ENCODE data around the gene MCU.
"Not testable (repeated sequence)": the region's sequence is repeated elsewhere in the genome, so short reads cannot be mapped to it uniquely, and the experiment has no call there.

MCU gene

DNA sequence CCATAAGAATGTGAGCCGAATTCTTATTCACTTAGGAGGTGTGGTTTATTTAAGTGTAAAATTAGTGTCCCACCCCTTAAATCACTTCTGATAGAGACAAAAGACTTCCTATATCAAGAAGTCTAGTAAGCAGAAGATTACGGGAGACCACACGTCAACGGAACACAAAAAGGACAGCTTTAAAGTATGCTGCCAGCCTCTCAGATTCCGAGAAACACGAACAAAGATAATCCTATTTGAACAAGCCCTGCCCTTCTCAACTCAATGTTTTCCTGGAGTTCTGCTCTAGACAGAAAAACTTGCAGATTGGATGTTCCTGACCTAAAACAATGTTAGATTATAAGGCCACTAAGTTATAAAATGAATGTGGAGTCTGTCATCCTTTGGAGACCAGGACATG lies 4.9 kb upstream of the MCU start:
- no peak for DNase-seq (ENCODE audit: low read depth)

DNA sequence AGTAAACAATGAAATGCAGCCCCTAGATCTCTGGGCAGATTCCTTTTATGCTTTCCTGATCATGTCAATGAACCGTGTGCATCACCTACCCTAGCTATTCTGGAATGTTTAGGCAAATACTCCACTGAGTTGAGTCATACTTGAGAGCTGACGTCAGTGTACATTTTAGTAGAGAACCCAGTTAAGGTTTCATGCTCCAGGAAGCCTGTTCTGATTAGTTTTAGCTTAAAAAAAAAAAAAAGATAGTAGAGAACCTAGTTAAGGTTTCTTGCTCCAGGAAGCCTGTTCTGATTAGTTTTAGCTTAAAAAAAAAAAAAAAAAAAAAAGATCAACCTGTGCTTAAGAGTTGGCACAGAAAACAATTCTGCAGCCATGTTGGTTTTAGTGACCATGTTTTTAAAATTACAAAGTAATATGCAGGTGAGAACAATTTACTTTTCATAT lies 3.7 kb upstream of the MCU start:
- DNase-seq (ENCODE audit: low read depth), result no peak

DNA sequence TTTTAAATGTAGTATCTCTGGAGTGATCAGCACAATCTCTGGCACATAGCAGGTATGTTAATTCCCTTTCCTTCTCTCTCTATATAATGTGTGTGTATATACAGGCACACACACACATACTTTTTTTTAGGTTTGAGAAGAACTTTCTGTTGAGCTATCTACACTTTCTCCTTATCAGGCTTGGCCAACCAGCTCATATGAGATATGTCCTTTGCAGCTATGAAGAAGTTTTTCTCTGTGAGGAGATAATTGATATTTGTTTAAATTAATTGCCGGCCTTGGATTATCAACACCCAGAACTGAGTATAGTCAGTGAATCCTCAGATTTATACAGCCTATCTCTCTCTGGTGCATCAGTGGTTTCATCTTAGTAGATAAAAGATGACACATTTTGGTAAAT lies 2.3 kb upstream of the MCU start:
- no peak for DNase-seq (ENCODE audit: low read depth)

DNA sequence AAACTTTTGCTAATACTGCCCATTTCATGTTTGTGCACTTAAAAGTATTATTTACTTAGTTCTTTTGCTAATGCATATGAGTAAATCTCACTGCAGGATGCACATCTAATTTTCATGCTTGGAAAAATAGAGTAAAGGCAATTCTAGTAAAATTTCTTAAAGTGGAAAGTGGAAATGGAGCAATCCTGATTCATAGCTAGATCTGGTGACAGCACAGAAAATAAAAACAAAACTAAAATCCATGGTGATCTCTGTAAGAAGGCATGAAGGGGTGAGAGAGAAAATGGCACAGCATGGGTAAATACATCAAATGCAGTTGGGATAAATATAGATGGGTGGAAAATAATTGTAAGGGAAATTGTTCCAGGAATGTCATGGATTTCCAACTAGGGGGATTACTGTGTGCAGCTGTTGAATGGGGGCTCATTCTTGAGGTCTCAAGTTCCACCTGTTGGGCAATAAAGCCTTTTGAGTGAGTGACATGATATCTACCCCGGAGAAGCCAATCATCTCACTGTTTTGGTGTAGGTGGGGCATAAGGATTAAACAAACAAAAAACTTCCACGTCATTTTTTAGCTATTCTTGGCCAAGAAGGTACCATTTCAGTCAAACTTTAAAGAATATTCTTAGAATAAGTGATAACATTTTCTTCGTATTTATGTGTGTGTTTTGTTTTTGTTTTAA lies 1.7 kb upstream of the MCU start:
- DNase-seq (ENCODE audit: low read depth), result no peak

DNA sequence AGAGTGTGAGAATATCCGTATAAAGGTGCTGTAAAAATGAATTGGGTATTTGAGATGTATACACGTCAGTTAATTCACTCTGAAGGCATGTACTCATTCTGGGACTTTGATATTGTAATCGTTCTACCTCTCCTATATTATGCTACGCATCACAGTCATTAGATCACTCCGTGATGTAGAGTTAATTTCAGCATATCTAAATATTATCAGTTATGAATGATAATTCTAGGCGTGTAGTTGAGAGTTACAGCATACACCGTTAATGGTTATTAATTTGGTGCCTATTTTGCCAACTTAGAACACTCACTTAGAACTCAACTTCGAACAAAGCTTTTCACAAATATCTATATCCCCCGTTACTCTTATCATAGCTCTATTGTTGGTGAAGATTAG lies 477 bp upstream of the MCU start:
- DNase-seq (ENCODE audit: low read depth), result no peak

DNA sequence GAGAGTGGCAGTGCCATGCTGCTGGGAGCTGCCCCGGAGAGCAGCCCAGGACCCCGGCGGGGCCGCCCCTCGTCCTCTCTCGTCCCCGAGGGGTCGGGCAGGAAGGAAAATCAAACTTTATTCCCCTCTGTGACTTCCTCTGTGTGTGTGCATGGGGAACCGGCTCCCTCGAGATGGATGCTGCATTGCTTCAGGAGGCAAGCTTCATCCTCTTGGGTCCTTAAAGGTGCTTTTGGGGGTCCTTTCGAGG lies 726 bp downstream of the MCU start:
- DNase-seq (ENCODE audit: low read depth), result no peak

DNA sequence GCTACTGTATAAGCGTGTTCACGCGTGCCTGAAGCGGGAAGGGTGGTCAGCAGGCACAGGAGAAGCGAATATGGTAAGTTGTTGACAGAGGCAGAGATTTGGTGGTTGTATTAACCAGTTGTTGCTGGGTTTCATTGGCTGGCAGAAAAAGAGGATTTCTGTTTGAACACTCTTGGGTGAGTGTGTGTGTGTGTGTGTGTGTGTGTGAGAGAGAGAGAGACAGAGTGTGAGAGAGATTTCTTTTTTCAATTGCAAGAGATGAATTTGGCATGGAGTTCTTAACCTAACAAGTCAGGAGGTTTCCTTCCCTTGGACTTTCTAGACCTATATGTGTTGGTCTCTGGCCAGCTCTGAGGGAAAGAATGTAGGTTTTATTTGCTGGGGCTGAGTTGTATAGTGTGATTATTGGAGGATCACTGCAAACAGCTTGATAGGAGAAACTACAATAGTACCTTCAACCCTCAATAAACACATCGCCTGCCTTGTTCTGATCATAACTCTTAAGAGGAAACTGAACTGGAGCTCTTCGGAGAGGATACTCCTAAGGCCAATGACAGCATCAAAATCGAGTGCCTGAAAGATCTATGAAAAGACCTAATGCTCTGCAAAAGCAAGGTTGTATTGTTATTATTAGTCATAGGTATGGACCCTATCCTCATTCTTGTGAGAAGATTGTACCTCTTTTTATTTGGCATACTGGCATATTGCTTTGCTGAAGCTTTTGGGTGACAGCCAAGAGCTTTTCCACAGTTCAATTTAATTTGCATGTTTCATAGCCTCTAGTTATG lies 1.2 kb downstream of the MCU start:
- DNase-seq (ENCODE audit: low read depth), result no peak

DNA sequence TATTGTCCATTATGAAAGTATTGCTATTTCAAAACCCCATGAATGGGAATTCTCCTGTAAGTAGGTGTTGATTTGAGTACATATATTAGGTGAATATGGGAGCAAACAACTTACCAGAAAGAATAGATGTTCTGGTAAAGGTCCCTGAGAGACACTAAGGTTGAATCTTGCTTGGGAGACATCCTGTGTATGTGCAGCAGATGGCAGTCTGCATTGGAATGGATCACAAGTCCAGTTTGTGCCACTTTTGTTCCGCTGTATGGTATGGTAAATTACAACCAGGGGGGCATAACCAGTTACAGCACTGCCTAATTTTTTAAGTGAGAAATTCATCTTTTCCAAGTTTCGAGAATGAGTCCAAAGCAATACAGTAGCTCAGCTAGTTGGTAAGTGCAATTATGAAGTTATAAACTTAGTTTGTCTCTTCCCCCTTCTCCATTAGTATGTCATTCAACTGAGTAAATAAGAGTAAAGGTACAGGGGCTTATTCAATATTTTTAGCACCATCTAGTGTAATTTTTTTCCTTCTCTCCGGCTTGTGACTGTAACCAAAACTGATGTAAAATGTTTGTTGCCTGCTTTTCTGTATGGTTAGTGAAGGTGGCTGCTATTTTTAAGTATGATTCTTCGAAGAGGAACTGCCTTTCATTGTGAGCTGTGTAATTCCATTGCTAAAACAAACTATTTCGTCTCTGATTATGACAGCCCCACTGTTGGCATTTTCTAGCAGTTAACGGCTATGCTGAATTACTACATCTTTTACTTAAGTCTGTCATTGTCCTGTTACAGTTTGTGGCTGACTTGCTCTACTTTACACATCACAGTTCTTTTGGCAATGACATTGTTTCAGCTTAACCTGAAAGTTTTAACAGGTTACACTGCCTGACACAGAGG lies 2.8 kb downstream of the MCU start:
- no peak for DNase-seq (ENCODE audit: low read depth)

DNA sequence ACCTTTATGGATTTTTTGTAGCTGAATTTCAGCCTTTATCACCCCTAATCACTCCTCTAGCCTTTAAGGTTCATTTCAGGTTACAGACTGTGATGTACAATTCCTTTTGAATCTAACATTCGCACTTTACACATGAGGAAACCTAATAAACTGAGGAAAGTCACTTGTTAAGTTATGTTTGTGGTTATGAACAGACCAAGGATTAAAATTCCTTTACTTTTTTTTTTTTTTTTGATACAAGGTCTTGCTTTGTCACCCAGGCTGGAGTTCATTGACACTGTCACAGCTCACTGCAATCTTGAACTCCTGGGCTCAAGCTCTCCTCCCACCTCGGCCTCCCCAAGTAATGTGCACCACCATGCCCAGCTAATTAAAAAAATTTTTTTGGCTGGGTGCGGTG lies 3.6 kb downstream of the MCU start:
- DNase-seq (ENCODE audit: low read depth), result no peak

DNA sequence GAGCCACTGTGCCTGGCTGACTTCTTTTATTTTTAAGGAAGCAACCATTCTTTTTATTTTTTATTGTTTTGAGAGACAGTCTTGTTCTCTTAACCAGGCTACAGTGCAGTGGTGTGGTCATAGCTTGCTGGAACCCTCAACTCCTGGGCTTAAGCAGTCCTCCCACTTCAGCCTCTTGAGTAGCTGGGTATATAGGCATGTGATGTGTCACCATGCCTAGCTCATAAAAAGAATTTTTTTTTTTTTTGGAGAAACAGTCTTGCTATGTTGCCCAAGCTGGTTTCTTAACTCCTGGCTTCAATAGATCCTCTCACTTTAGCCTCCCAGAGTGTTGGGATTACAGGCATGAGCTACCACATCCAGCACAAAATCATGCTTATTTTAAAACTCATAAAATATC lies 5.8 kb downstream of the MCU start:
- DNase-seq (ENCODE audit: low read depth), result no peak

DNA sequence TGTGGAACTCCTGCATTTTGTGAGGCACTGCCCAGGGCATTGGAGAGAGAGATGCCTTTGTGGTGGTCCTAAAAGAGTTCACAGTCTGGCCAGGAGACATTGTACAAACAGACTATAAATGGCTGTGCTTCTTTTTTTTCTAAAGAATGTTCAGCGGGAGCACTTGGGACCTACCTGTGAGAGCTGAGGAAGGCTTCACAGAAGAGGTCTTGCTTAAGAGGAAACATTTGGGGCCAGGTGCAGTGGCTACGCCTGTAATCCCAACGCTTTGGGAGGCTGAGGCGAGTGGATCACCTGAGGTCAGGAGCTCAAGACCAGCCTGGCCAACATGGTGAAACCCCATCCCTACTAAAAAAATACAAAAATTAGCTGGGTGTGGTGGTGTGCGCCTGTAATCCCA lies 10.5 kb downstream of the MCU start:
- not testable (repeated sequence) for DNase-seq (ENCODE audit: low read depth)

DNA sequence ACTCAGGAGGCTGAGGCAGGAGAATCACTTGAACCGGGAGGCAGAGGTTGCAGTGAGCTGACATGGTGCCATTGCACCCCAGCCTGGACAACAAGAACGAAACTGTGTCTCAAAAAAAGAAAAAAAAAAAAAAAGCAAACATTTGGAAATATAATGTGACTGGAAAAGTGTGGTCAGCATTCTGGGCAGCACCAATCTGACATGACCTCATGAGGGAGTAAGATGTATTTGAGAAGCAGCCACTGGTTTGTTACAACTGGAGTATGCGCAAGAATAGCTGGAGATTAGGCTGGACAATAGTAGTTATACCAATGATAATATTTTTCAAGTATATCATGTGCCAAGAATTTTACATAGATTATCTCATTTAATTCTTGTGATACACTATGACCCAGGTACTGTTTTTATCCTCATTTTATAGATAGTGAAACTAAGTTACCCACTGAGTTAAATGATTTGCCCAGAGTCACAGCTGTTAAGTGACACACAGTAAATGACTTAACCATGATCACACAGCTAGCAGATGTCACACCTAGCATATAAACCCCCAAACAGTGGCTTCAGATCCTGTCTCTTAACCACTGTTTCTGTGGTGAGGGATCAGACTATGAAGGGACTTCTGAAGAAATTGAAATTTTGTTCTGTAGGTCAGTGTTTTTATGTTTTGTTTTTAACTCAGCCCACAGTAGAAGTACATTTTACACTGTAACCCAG lies 11.1 kb downstream of the MCU start:
- DNase-seq (ENCODE audit: low read depth), result no peak

DNA sequence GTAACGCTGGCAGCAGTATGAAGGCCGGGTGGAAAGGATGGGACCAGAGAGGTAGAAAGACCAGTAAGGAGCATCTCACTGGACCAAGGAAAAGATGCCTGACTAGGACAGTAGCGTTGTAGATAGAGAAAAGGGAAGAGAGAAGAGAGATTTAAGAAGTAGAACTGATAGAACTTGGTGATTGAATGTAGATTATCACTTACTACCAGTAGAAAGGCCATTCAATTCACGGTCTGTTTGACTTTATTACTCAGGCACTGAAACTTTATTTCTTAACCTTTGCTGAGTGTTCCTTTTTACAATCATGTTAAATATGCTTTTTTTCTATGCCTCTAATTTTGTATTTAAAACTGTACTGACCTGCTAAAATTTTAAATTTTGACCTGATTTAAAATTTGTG lies 12.2 kb downstream of the MCU start:
- DNase-seq (ENCODE audit: low read depth), result no peak

DNA sequence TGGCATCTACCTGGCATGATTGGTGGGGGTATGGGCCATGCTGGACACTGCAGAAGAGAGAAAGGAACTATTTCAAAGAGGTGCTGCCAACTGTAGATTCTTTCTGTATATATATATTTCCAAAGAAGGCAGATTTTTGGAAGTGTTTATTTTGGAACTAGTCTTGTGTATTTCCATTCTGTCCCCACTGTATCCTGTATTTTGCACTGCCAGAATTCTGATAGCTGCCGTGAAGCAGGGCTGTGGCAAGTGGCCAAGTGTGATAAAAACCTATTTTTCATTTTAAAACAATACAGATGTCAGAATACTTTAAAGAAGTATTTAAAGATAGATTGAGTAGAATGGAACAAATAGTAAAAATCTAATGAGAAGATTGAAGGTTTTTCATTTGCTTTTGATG lies 17.1 kb downstream of the MCU start:
- no peak for DNase-seq (ENCODE audit: low read depth)

DNA sequence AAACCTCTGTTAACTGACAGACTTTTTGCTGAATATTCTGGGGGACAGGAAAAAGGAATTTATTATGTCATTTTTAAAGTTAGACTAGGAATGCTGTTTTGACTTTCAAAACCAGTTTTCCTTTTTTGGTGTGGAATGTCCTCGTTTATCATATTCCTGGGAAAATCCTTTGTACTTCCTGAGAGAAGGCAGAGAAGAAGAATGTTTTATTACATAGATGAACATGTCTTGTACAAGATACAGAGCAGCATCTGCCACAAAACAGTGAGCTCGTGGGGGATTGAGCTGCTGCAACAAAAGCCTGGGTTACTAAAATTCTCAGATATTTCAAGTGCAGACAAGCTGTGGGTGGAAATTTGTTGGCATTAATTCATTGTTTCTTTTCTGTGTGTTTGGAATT lies 20.2 kb downstream of the MCU start:
- DNase-seq (ENCODE audit: low read depth), result no peak

DNA sequence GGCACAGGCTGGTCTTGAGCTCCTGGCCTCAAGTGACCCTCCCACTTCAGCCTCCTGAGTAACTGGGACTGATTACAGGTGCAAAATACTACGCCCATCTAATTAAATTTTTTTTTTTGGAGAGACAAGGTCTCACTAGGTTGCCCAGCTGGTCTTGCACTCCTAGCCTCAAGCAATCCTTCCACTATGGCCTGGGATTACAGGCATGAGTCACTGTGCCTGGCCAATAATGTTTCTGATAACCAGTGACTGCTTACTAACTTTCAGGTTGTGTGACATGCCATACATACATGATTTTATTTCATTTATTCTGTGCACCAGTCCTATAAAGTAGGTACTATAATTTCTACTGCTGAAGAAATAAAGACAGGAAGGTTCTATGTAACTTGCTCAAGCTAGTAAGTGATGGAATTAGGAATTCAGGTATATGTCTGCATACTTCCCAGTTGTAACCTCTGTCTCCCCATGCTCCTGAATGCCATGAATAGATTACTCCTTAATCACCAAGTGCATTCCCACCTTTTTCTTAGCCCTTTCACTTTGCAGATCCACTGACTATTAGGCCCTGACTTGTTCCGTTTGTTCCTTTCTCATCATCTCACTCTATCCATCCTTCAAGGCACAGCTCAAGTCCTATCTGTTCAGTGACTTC lies 28.1 kb downstream of the MCU start:
- no peak for DNase-seq (ENCODE audit: low read depth)

DNA sequence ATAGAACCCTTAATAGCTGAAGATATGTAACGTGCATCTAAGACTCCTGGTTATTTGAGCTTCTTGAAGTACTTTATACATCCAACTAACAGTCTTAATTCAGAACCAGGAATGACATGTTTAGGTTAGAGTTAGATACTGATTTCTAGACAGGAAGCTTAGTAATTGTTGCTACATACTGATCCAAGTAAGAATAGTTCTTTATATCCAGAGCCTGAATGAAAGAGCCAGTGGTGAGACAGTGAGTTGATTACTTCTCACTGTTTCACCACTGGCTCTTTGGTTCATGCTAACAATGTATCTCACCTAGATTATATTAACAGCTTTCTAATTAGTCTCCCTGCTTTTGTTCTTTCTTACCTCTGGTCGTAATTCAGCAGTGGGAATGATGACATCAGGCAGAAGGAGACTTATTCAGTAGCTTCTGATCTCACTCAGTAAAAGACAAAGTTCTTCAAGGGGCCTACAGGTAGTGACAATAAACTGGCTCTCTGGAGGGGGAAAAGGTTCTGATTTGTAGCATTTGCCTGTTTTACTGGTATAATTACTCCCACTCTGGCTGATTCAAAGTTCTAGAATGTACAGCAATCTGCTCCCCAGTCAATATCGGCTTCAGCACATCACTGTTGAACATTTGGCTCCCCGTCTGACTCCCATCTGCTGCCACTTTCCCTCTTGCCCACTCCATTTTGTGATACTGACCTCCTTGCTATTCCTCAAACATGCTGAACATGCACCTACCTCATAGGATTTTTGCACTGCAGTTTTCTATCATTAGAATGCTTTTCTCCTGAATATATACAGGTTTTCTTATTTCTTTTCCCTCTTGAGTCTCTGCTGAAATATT lies 29.1 kb downstream of the MCU start:
- DNase-seq (ENCODE audit: low read depth), result no peak

DNA sequence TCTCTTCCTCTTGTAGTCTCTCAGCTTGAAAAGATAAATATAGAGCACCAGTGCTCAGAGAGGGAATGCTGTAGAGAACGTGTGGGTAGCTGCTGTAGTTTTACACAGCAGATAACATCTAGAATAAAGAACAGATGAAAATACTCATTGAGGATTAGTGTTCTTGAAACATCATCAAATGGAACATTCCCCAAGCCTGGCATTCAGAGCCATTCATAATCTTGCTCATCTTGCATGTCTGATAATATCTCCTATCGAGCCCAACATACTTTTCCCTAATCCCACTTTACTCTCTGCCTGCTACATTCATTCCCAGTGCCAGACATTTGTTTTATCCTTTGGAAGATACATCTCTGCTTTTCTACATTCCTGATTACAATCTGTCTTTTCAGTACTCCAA lies 35.2 kb downstream of the MCU start:
- DNase-seq (ENCODE audit: low read depth), result no peak

DNA sequence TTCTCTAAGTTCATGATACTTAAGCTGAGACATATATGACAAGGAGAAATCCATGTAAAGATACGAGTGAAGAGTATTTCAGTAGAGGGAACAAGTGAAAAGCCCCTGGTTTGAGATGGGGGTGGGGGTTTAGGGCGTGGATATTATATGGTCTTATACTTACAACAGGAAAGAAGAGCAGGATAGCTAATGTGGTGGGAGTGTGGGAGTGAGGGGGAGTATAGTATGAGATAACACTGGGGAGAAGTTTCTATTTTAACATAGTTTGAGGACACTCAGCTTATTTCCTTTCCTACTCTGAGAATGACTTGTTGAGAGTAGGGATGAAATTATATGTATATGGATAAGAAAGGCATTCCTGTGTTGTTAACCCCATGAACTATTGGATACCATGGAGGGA lies 36.5 kb downstream of the MCU start:
- no peak for DNase-seq (ENCODE audit: low read depth)

DNA sequence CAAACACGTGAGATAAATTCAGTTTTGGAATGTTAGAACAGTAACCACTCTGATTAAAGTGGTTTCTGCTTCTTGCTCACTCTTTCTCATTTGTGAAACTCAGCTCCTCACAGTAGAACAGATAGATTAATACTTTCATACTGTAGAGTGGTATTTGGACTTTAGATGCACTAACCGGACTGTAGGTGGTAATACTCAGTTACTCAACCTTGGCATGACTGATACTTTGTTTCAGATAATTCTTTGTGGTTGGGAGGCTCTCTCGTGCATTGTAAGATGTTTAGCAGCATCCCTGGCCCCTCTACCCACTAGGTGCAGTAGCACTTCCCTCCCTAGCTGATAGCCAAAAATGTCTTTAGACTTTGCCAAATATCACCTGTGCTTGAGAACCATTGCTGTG lies 37.6 kb downstream of the MCU start:
- DNase-seq (ENCODE audit: low read depth), result no peak

DNA sequence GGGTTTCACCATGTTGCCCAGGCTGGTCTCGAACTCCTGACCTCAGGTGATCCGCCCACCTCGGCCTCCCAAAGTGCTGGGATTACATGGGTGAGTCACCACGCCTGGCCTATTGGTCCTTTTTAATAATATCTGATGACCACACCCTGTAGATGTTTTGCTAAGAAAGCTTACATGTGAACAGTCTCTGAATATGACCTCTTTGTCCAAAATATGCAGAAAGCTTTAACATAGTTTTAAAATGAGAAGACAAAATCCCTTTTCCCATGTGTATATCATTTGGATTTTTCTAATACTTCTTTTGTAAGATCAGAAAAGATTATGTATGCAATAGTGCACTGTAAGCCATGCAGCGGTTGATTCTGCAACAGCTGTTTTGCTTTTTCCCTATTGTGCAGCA lies 38.5 kb downstream of the MCU start:
- DNase-seq (ENCODE audit: low read depth), result peak; percentile 63
